ENCODE results near the gene KDM4C.

Gene KDM4C

GRCh38 chr9:6870650-6871477 lies 113.1 kb downstream of the KDM4C start:
- no peak for TF ChIP-seq CTCF (IDR thresholded peaks at IDR 0.05; ENCODE audit: insufficient read depth, low read length, poor library complexity, severe bottlenecking)
- Histone ChIP-seq H3K27me3 (replicated peaks; ENCODE audit: control insufficient read depth, insufficient read depth, low read length) (no peaks in the 10 kb centered on the region), H3K36me3 (ENCODE audit: control insufficient read depth, insufficient read depth, low read length) (peaks cover 3% of the 10 kb centered on the region; the same call in 1 of the 2 replicates), H3K4me3 (replicated peaks; ENCODE audit: low read depth, low read length) (no peak overlapping the region)
- DNase-seq (ENCODE audit: extremely low read depth, insufficient read length): no peak

GRCh38 chr9:6873857-6874256 lies 116.1 kb downstream of the KDM4C start:
- no peak for DNase-seq (ENCODE audit: extremely low read depth, insufficient read length)
- no peak for TF ChIP-seq CTCF (IDR thresholded peaks at IDR 0.05; ENCODE audit: insufficient read depth, low read length, poor library complexity, severe bottlenecking)
- H3K27me3 ChIP-seq (replicated peaks; ENCODE audit: control insufficient read depth, insufficient read depth, low read length): no peaks in the 10 kb centered on the region
- no peak overlapping the region for H3K4me3 ChIP-seq (replicated peaks; ENCODE audit: low read depth, low read length)
- H3K36me3 ChIP-seq (ENCODE audit: control insufficient read depth, insufficient read depth, low read length): peaks cover 3% of the 10 kb centered on the region; the same call in 1 of the 2 replicates

GRCh38 chr9:6876195-6876894 lies 118.6 kb downstream of the KDM4C start:
- Histone ChIP-seq H3K4me3 (replicated peaks; ENCODE audit: low read depth, low read length) (no peak overlapping the region), H3K27me3 (replicated peaks; ENCODE audit: control insufficient read depth, insufficient read depth, low read length) (no peaks in the 10 kb centered on the region), H3K36me3 (ENCODE audit: control insufficient read depth, insufficient read depth, low read length) (peaks cover 2% of the 10 kb centered on the region; the same call in 1 of the 2 replicates)
- TF ChIP-seq CTCF (IDR thresholded peaks at IDR 0.05; ENCODE audit: insufficient read depth, low read length, poor library complexity, severe bottlenecking): no peak
- no peak for DNase-seq (ENCODE audit: extremely low read depth, insufficient read length)

- no peak for TF ChIP-seq CTCF (IDR thresholded peaks at IDR 0.05; ENCODE audit: insufficient read depth, low read length, poor library complexity, severe bottlenecking)
- Histone ChIP-seq H3K4me3 (replicated peaks; ENCODE audit: low read depth, low read length) (no peak overlapping the region), H3K36me3 (ENCODE audit: control insufficient read depth, insufficient read depth, low read length) (peaks cover 2% of the 10 kb centered on the region; the same call in 1 of the 2 replicates), H3K27me3 (replicated peaks; ENCODE audit: control insufficient read depth, insufficient read depth, low read length) (no peaks in the 10 kb centered on the region)
- DNase-seq (ENCODE audit: extremely low read depth, insufficient read length): no peak
These were observed 119.9 kb downstream of the KDM4C start for GRCh38 chr9:6877671-6878161.

- TF ChIP-seq CTCF (IDR thresholded peaks at IDR 0.05; ENCODE audit: insufficient read depth, low read length, poor library complexity, severe bottlenecking): no peak
- peaks cover 2% of the 10 kb centered on the region; the same call in 1 of the 2 replicates for H3K36me3 ChIP-seq (ENCODE audit: control insufficient read depth, insufficient read depth, low read length)
- no peak for DNase-seq (ENCODE audit: extremely low read depth, insufficient read length)
- no peak overlapping the region for H3K4me3 ChIP-seq (replicated peaks; ENCODE audit: low read depth, low read length)
- no peaks in the 10 kb centered on the region for H3K27me3 ChIP-seq (replicated peaks; ENCODE audit: control insufficient read depth, insufficient read depth, low read length)
These were observed 122.9 kb downstream of the KDM4C start for GRCh38 chr9:6880626-6881025.

Data from GM06990 (cell line).